ENCODE measurements around the gene LEMD2. TPM values are rescaled to one million over a fixed set of nuclear protein-coding genes. Genes with fewer than 3 reads are reported as not detected.

The LEMD2 gene
- total and polyA plus RNA-seq, 2 donors (not counting 3 experiments of a cell fraction or from before 2014, with no cell fraction given): 61.1 to 81.8 TPM

- dilution Hi-C loops (cut with MboI; ENCODE audit: extremely low pct_ligation_motif_present, low sequenced_read_pairs) (no loop called here), intact Hi-C loops (cut with micrococcal nuclease) (no loop called here)
- no peaks in the 10 kb centered on the region for H3K79me2 ChIP-seq (ENCODE audit: control insufficient read depth, insufficient read depth, low read length)
- no peaks in the 10 kb centered on the region for H3K9me3 ChIP-seq (replicated peaks; ENCODE audit: control insufficient read depth, insufficient read depth, low read length)
- no peaks in the 10 kb centered on the region for H3K36me3 ChIP-seq (ENCODE audit: control insufficient read depth in 2 of 2, extremely low read depth in 1 of 2, insufficient read depth in 2 of 2, low read length in 2 of 2)
- H2AFZ ChIP-seq (ENCODE audit: low read depth, low read length): no peak overlapping the region
- no peak overlapping the region for H3K9ac ChIP-seq (replicated peaks; ENCODE audit: extremely low read depth, insufficient read depth, low read length)
- no peaks in the 10 kb centered on the region for H3K4me1 ChIP-seq (ENCODE audit: control insufficient read depth, extremely low read depth, insufficient read depth, low read length)
- H3K9me1 ChIP-seq (replicated peaks; ENCODE audit: control insufficient read depth, extremely low read depth, insufficient read depth, low read length): no peaks in the 10 kb centered on the region
- DNase-seq (ENCODE audit: low read depth, low spot score) (no peak), FAIRE-seq (no peak)
- no peak overlapping the region for H3K4me3 ChIP-seq (replicated peaks in 1 of 3; ENCODE audit: insufficient read depth in 1 of 3, low read depth in 1 of 3, low read length in 3 of 3)
- BruUV-seq (replicated peaks): no TSS peak
- no peak for TF ChIP-seq CTCF (IDR thresholded peaks at IDR 0.05; ENCODE audit: extremely low read depth in 1 of 2, insufficient read depth in 1 of 2, low read depth in 1 of 2, low read length in 2 of 2)
- TF ChIP-seq MYC (IDR thresholded peaks at IDR 0.05; ENCODE audit: low read depth, low read length): no peak
- TF ChIP-seq POLR2AphosphoS5 (IDR thresholded peaks at IDR 0.05; ENCODE audit: insufficient read depth, low read depth, low read length): no peak
- no peak overlapping the region for H3K4me2 ChIP-seq (ENCODE audit: insufficient read depth, low read length)
- no peaks in the 10 kb centered on the region for H4K20me1 ChIP-seq (replicated peaks; ENCODE audit: control insufficient read depth, extremely low read depth, insufficient read depth, low read length)
- POLR2A ChIA-PET: no interaction called here
- CTCF ChIA-PET: interaction anchor here (1.4 kb wide), 1 partner anchor 20 kb away, joined by 3 read pairs; the partner anchor contains the start of gene UQCC2
- H3K27me3 ChIP-seq (ENCODE audit: control insufficient read depth in 2 of 2, insufficient read depth in 2 of 2, low read length in 2 of 2): peaks cover 0 to 3% of the 10 kb centered on the region in 2 experiments
- H3K27ac ChIP-seq (ENCODE audit: insufficient read depth, low read depth, low read length): no peak overlapping the region
These were observed 57.9 kb downstream of the LEMD2 start for GRCh38 chr6:33731035-33731434.

- Histone ChIP-seq H3K4me3 (replicated peaks in 1 of 3; ENCODE audit: insufficient read depth in 1 of 3, low read depth in 1 of 3, low read length in 3 of 3) (no peak overlapping the region), H3K36me3 (ENCODE audit: control insufficient read depth in 2 of 2, extremely low read depth in 1 of 2, insufficient read depth in 2 of 2, low read length in 2 of 2) (no peaks in the 10 kb centered on the region), H3K9ac (replicated peaks; ENCODE audit: extremely low read depth, insufficient read depth, low read length) (no peak overlapping the region), H3K4me1 (ENCODE audit: control insufficient read depth, extremely low read depth, insufficient read depth, low read length) (no peaks in the 10 kb centered on the region), H3K9me3 (replicated peaks; ENCODE audit: control insufficient read depth, insufficient read depth, low read length) (no peaks in the 10 kb centered on the region), H3K9me1 (replicated peaks; ENCODE audit: control insufficient read depth, extremely low read depth, insufficient read depth, low read length) (no peaks in the 10 kb centered on the region), H3K27me3 (ENCODE audit: control insufficient read depth in 2 of 2, insufficient read depth in 2 of 2, low read length in 2 of 2) (peaks cover 0 to 3% of the 10 kb centered on the region in 2 experiments), H3K4me2 (ENCODE audit: insufficient read depth, low read length) (no peak overlapping the region), H4K20me1 (replicated peaks; ENCODE audit: control insufficient read depth, extremely low read depth, insufficient read depth, low read length) (no peaks in the 10 kb centered on the region), H3K79me2 (ENCODE audit: control insufficient read depth, insufficient read depth, low read length) (no peaks in the 10 kb centered on the region), H3K27ac (ENCODE audit: insufficient read depth, low read depth, low read length) (no peak overlapping the region), H2AFZ (ENCODE audit: low read depth, low read length) (no peak overlapping the region)
- TF ChIP-seq EZH2 (IDR thresholded peaks at IDR 0.05; ENCODE audit: borderline replicate concordance, low read depth, low read length, severe bottlenecking) (no peak), POLR2A (IDR thresholded peaks at IDR 0.05; ENCODE audit: low read depth, low read length) (no peak), FOS (IDR thresholded peaks at IDR 0.05; ENCODE audit: borderline replicate concordance, insufficient read depth, low read length) (no peak), GATA2 (IDR thresholded peaks at IDR 0.05; ENCODE audit: insufficient read depth, insufficient read length, low read depth, low read length) (no peak), CTCF (IDR thresholded peaks at IDR 0.05; ENCODE audit: extremely low read depth in 1 of 2, insufficient read depth in 1 of 2, low read depth in 1 of 2, low read length in 2 of 2) (no peak), POLR2AphosphoS5 (IDR thresholded peaks at IDR 0.05; ENCODE audit: insufficient read depth, low read depth, low read length) (no peak), JUN (IDR thresholded peaks at IDR 0.05; ENCODE audit: borderline replicate concordance, insufficient read depth, insufficient read length, low read depth) (no peak), MAX (IDR thresholded peaks at IDR 0.05; ENCODE audit: insufficient read depth, insufficient read length) (no peak), MYC (IDR thresholded peaks at IDR 0.05; ENCODE audit: low read depth, low read length) (no peak)
- dilution Hi-C loops (cut with MboI; ENCODE audit: extremely low pct_ligation_motif_present, low sequenced_read_pairs): no loop called here
- POLR2A ChIA-PET: no interaction called here
- no TSS peak for BruUV-seq (replicated peaks)
- no peak for FAIRE-seq
- intact Hi-C loops (cut with micrococcal nuclease): no loop called here
- CTCF ChIA-PET: interaction anchor here (1.7 kb wide), 1 partner anchor 14 kb away, joined by 7 read pairs; no protein-coding TSS in a partner anchor
- no peak for DNase-seq (ENCODE audit: low read depth, low spot score)
These were observed 58.3 kb downstream of the LEMD2 start for GRCh38 chr6:33730611-33731010.
